ENCODE data around the gene COL16A1.
A peak's percentile ranks its signal among the peaks of the same experiment; 100 is the strongest.

COL16A1 gene

GRCh38 chr1:31714442-31715086 is 10.7 kb upstream of the COL16A1 start:
- CTCF ChIA-PET: interaction anchor here (0.6 to 7.7 kb wide), 8 partner anchors 11 to 545 kb away, joined by 4 to 77 read pairs (median 6); partner anchors contain the start of gene COL16A1
- no peak overlapping the region for H3K4me3 ChIP-seq (ENCODE audit: low read depth, low read length)
- no peaks in the 10 kb centered on the region for H3K9me3 ChIP-seq (ENCODE audit: control insufficient read depth, insufficient read depth, low read depth, low read length)
- no peak overlapping the region for H3K27ac ChIP-seq (ENCODE audit: extremely low read depth, low read depth, low read length)
- H3K4me1 ChIP-seq (ENCODE audit: control insufficient read depth, insufficient read depth, low read length): no peaks in the 10 kb centered on the region
- H3K36me3 ChIP-seq (ENCODE audit: control insufficient read depth in 2 of 2, insufficient read depth in 1 of 2, low read length in 2 of 2): no peaks in the 10 kb centered on the region
- no peak for TF ChIP-seq ZNF24 (tag by site-specific recombination; IDR thresholded peaks at IDR 0.05)
- POLR2A ChIA-PET: no interaction called here

- Histone ChIP-seq H3K27ac (ENCODE audit: extremely low read depth, low read depth, low read length) (no peak overlapping the region), H3K4me3 (ENCODE audit: low read depth, low read length) (no peak overlapping the region), H3K4me1 (ENCODE audit: control insufficient read depth, insufficient read depth, low read length) (no peaks in the 10 kb centered on the region), H3K36me3 (ENCODE audit: control insufficient read depth in 2 of 2, insufficient read depth in 1 of 2, low read length in 2 of 2) (no peaks in the 10 kb centered on the region), H3K9me3 (ENCODE audit: control insufficient read depth, insufficient read depth, low read depth, low read length) (no peaks in the 10 kb centered on the region)
- ChIA-PET POLR2A (interaction anchor here (0.8 to 2.0 kb wide), 5 partner anchors 11 to 125 kb away, joined by 3 to 6 read pairs (median 4); no protein-coding TSS in a partner anchor), CTCF (interaction anchor here (0.6 to 7.7 kb wide), 8 partner anchors 9 to 272 kb away, joined by 3 to 77 read pairs (median 4); partner anchors contain the start of gene COL16A1)
- TF ChIP-seq PRDM1 (tag by site-specific recombination; IDR thresholded peaks at IDR 0.05) (peak; percentile 57), ZNF10 (tag by site-specific recombination; IDR thresholded peaks at IDR 0.05) (0 out of 2 replicates have a peak, but pooled peaks have one; percentile 32), WT1 (tag by site-specific recombination; IDR thresholded peaks at IDR 0.05) (no peak), ZNF394 (tag by site-specific recombination; IDR thresholded peaks at IDR 0.05; ENCODE audit: borderline replicate concordance) (peak; percentile 80)
Measured at GRCh38 chr1:31712630-31713029, 8.8 kb upstream of the COL16A1 start.

DNA sequence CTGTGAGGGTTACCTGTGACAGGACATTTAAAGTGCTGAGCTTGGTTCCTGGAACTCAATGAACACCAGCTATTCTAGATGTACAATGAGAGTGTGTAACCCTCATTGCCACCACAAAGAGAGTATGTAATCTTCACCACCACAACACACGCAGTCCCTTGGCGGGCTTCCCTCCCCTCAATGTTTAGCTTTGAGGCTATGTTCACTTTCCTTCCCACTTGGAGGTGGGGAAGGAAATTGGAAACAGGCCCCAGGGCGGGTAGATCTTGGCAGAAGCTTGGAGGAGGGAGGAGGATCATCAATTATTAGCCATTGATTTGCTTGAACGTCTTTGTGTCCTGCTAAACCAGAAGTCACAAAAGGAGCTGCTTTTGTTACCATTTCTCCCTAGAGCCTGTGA is 8.3 kb upstream of the COL16A1 start:
- no peaks in the 10 kb centered on the region for H3K4me1 ChIP-seq (ENCODE audit: control insufficient read depth, insufficient read depth, low read length)
- ChIA-PET POLR2A (interaction anchor here (0.7 to 2.0 kb wide), 6 partner anchors 11 to 124 kb away, joined by 3 to 6 read pairs (median 4); no protein-coding TSS in a partner anchor), CTCF (interaction anchor here (0.6 to 7.7 kb wide), 13 partner anchors 9 to 351 kb away, joined by 3 to 77 read pairs (median 4); partner anchors contain the start of gene COL16A1)
- TF ChIP-seq ZNF354C (tag by site-specific recombination; IDR thresholded peaks at IDR 0.05; ENCODE audit: borderline replicate concordance, low read depth) (no peak), ZNF600 (tag by site-specific recombination; IDR thresholded peaks at IDR 0.05) (no peak), ZBTB48 (tag by site-specific recombination; IDR thresholded peaks at IDR 0.05) (peak; percentile 47; the same call in 1 of the 2 replicates)
- TF ChIP-seq, protein P1, sequence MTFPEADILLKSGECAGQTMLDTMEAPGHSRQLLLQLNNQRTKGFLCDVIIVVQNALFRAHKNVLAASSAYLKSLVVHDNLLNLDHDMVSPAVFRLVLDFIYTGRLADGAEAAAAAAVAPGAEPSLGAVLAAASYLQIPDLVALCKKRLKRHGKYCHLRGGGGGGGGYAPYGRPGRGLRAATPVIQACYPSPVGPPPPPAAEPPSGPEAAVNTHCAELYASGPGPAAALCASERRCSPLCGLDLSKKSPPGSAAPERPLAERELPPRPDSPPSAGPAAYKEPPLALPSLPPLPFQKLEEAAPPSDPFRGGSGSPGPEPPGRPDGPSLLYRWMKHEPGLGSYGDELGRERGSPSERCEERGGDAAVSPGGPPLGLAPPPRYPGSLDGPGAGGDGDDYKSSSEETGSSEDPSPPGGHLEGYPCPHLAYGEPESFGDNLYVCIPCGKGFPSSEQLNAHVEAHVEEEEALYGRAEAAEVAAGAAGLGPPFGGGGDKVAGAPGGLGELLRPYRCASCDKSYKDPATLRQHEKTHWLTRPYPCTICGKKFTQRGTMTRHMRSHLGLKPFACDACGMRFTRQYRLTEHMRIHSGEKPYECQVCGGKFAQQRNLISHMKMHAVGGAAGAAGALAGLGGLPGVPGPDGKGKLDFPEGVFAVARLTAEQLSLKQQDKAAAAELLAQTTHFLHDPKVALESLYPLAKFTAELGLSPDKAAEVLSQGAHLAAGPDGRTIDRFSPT (tag by site-specific recombination; IDR thresholded peaks at IDR 0.05): no peak
- H3K36me3 ChIP-seq (ENCODE audit: control insufficient read depth in 2 of 2, insufficient read depth in 1 of 2, low read length in 2 of 2): no peaks in the 10 kb centered on the region
- H3K4me3 ChIP-seq (ENCODE audit: low read depth, low read length): no peak overlapping the region
- H3K9me3 ChIP-seq (ENCODE audit: control insufficient read depth, insufficient read depth, low read depth, low read length): no peaks in the 10 kb centered on the region
- no peak overlapping the region for H3K27ac ChIP-seq (ENCODE audit: extremely low read depth, low read depth, low read length)

- ChIA-PET CTCF (interaction anchor here (0.7 to 3.2 kb wide), 6 partner anchors 8 to 81 kb away, joined by 3 to 19 read pairs (median 6); no protein-coding TSS in a partner anchor), POLR2A (interaction anchor here (1.2 kb wide), 1 partner anchor 14 kb away, joined by 3 read pairs; no protein-coding TSS in a partner anchor)
- Histone ChIP-seq H3K4me1 (ENCODE audit: control insufficient read depth, insufficient read depth, low read length) (no peaks in the 10 kb centered on the region), H3K36me3 (ENCODE audit: control insufficient read depth in 2 of 2, insufficient read depth in 1 of 2, low read length in 2 of 2) (no peaks in the 10 kb centered on the region), H3K4me3 (ENCODE audit: low read depth, low read length) (no peak overlapping the region), H3K27ac (ENCODE audit: extremely low read depth, low read depth, low read length) (no peak overlapping the region), H3K9me3 (ENCODE audit: control insufficient read depth, insufficient read depth, low read depth, low read length) (no peaks in the 10 kb centered on the region)
- TF ChIP-seq WT1 (tag by site-specific recombination; IDR thresholded peaks at IDR 0.05) (no peak), ZNF549 (tag by site-specific recombination; IDR thresholded peaks at IDR 0.05) (no peak), KLF9 (tag by site-specific recombination; IDR thresholded peaks at IDR 0.05; ENCODE audit: low read depth) (no peak), YY2 (tag by site-specific recombination; IDR thresholded peaks at IDR 0.05) (no peak), ZNF621 (tag by site-specific recombination; IDR thresholded peaks at IDR 0.05) (no peak), ZNF10 (tag by site-specific recombination; IDR thresholded peaks at IDR 0.05) (no peak), ZBTB49 (tag by site-specific recombination; IDR thresholded peaks at IDR 0.05; ENCODE audit: low read depth) (no peak), GLIS1 (tag by site-specific recombination; IDR thresholded peaks at IDR 0.05) (0 out of 2 replicates have a peak, but pooled peaks have one; percentile 7), SCRT2 (tag by site-specific recombination; IDR thresholded peaks at IDR 0.05) (peak; percentile 41; the same call in 1 of the 2 replicates), ZNF843 (tag by site-specific recombination; IDR thresholded peaks at IDR 0.05) (no peak)
- TF ChIP-seq, protein P2, sequence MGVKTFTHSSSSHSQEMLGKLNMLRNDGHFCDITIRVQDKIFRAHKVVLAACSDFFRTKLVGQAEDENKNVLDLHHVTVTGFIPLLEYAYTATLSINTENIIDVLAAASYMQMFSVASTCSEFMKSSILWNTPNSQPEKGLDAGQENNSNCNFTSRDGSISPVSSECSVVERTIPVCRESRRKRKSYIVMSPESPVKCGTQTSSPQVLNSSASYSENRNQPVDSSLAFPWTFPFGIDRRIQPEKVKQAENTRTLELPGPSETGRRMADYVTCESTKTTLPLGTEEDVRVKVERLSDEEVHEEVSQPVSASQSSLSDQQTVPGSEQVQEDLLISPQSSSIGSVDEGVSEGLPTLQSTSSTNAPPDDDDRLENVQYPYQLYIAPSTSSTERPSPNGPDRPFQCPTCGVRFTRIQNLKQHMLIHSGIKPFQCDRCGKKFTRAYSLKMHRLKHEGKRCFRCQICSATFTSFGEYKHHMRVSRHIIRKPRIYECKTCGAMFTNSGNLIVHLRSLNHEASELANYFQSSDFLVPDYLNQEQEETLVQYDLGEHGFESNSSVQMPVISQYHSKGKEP (tag by site-specific recombination; IDR thresholded peaks at IDR 0.05): 0 out of 2 replicates have a peak, but pooled peaks have one; percentile 23
- TF ChIP-seq, protein P3, sequence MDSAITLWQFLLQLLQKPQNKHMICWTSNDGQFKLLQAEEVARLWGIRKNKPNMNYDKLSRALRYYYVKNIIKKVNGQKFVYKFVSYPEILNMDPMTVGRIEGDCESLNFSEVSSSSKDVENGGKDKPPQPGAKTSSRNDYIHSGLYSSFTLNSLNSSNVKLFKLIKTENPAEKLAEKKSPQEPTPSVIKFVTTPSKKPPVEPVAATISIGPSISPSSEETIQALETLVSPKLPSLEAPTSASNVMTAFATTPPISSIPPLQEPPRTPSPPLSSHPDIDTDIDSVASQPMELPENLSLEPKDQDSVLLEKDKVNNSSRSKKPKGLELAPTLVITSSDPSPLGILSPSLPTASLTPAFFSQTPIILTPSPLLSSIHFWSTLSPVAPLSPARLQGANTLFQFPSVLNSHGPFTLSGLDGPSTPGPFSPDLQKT (IDR thresholded peaks at IDR 0.05; ENCODE audit: borderline replicate concordance, low read depth, low read length): no peak
Measured at GRCh38 chr1:31708324-31708723, 4.5 kb upstream of the COL16A1 start.
